Measurements from ENCODE around the gene RSAD1. TPM values are rescaled to one million over a fixed set of nuclear protein-coding genes. Genes with fewer than 3 reads are reported as not detected.
"Not testable (repeated sequence)": the region's sequence is repeated elsewhere in the genome, so short reads cannot be mapped to it uniquely, and the experiment has no call there.

RSAD1 gene
- total RNA-seq, 2 donors from 2014 or later = 29.2 to 34.0 TPM

- H3K36me3 Mint-ChIP-seq (ENCODE audit: insufficient read depth in 2 of 2) = no peaks in the 10 kb centered on the region
- H3K27me3 Mint-ChIP-seq (ENCODE audit: low read depth) = peaks cover 23% of the 10 kb centered on the region
- H3K9me3 Mint-ChIP-seq = no peaks in the 10 kb centered on the region
- ATAC-seq (replicated peaks in 1 of 2) = no peak
- no peak overlapping the region for H3K27ac Mint-ChIP-seq
- peaks cover 7% of the 10 kb centered on the region for H3K4me1 Mint-ChIP-seq (ENCODE audit: low read depth)
- no peak overlapping the region for H3K4me3 Mint-ChIP-seq
- no peak for DNase-seq
Observed at GRCh38 chr17:50472286-50472685, 6.4 kb upstream of the RSAD1 start.

GRCh38 chr17:50472761-50473161, 5.9 kb upstream of the RSAD1 start:
- not testable (repeated sequence) for ATAC-seq (replicated peaks in 1 of 2); H3K36me3 Mint-ChIP-seq (ENCODE audit: insufficient read depth in 2 of 2); H3K4me1 Mint-ChIP-seq (ENCODE audit: low read depth); H3K9me3 Mint-ChIP-seq; DNase-seq; H3K4me3 Mint-ChIP-seq; H3K27ac Mint-ChIP-seq
- peaks cover 18% of the 10 kb centered on the region for H3K27me3 Mint-ChIP-seq (ENCODE audit: low read depth)

GRCh38 chr17:50473901-50474300, 4.8 kb upstream of the RSAD1 start:
- no peak for ATAC-seq (replicated peaks in 1 of 2)
- Mint-ChIP-seq H3K27me3 (ENCODE audit: low read depth) (peaks cover 10% of the 10 kb centered on the region), H3K9me3 (no peaks in the 10 kb centered on the region), H3K36me3 (ENCODE audit: insufficient read depth in 2 of 2) (no peaks in the 10 kb centered on the region), H3K4me3 (no peak overlapping the region), H3K4me1 (ENCODE audit: low read depth) (peaks cover 10% of the 10 kb centered on the region), H3K27ac (no peak overlapping the region)
- no peak for DNase-seq

- ATAC-seq (replicated peaks in 1 of 2) (no peak), DNase-seq (no peak)
- Mint-ChIP-seq H3K9me3 (no peaks in the 10 kb centered on the region), H3K4me3 (no peak overlapping the region), H3K27me3 (ENCODE audit: low read depth) (peaks cover 10% of the 10 kb centered on the region), H3K27ac (no peak overlapping the region), H3K4me1 (ENCODE audit: low read depth) (peaks cover 13% of the 10 kb centered on the region), H3K36me3 (ENCODE audit: insufficient read depth in 2 of 2) (no peaks in the 10 kb centered on the region)
Observed at GRCh38 chr17:50474523-50474922, 4.1 kb upstream of the RSAD1 start.

GRCh38 chr17:50475362-50475761, 3.3 kb upstream of the RSAD1 start:
- DNase-seq (no peak), ATAC-seq (replicated peaks in 1 of 2) (no peak)
- H3K27ac Mint-ChIP-seq = no peak overlapping the region
- no peak overlapping the region for H3K4me3 Mint-ChIP-seq
- peaks cover 7% of the 10 kb centered on the region for H3K27me3 Mint-ChIP-seq (ENCODE audit: low read depth)
- H3K36me3 Mint-ChIP-seq (ENCODE audit: insufficient read depth in 2 of 2) = no peaks in the 10 kb centered on the region
- H3K9me3 Mint-ChIP-seq = no peaks in the 10 kb centered on the region
- H3K4me1 Mint-ChIP-seq (ENCODE audit: low read depth) = peaks cover 21% of the 10 kb centered on the region

GRCh38 chr17:50475775-50476544, 2.7 kb upstream of the RSAD1 start:
- ATAC-seq (replicated peaks in 1 of 2); H3K27ac Mint-ChIP-seq; H3K9me3 Mint-ChIP-seq; DNase-seq; H3K27me3 Mint-ChIP-seq (ENCODE audit: low read depth); H3K4me3 Mint-ChIP-seq; H3K36me3 Mint-ChIP-seq (ENCODE audit: insufficient read depth in 2 of 2): not testable (repeated sequence)
- peaks cover 23% of the 10 kb centered on the region for H3K4me1 Mint-ChIP-seq (ENCODE audit: low read depth)

- no peak for DNase-seq
- H3K4me3 Mint-ChIP-seq = no peak overlapping the region
- no peaks in the 10 kb centered on the region for H3K36me3 Mint-ChIP-seq (ENCODE audit: insufficient read depth in 2 of 2)
Observed at GRCh38 chr17:50476545-50477315, 1.9 kb upstream of the RSAD1 start.

GRCh38 chr17:50477976-50478375, 684 bp upstream of the RSAD1 start:
- Mint-ChIP-seq H3K27ac (peak overlapping the region; percentile 76), H3K36me3 (ENCODE audit: insufficient read depth in 2 of 2) (peaks cover 3 to 4% of the 10 kb centered on the region in 2 donors), H3K9me3 (no peaks in the 10 kb centered on the region), H3K27me3 (ENCODE audit: low read depth) (no peaks in the 10 kb centered on the region), H3K4me3 (peak overlapping the region; percentile 68 to 95), H3K4me1 (ENCODE audit: low read depth) (peaks cover 30% of the 10 kb centered on the region)
- ATAC-seq (replicated peaks in 1 of 2) (no peak), DNase-seq (no peak)

More at GRCh38 chr17:50476545-50477315, 1.9 kb upstream of the RSAD1 start:
- no peak overlapping the region for H3K27ac Mint-ChIP-seq
- no peaks in the 10 kb centered on the region for H3K9me3 Mint-ChIP-seq
- no peaks in the 10 kb centered on the region for H3K27me3 Mint-ChIP-seq (ENCODE audit: low read depth)
- ATAC-seq (replicated peaks in 1 of 2) = no peak
- peaks cover 23% of the 10 kb centered on the region for H3K4me1 Mint-ChIP-seq (ENCODE audit: low read depth)

- peak; percentile 41 to 45 for ATAC-seq (replicated peaks in 1 of 2)
- DNase-seq = peak; percentile 69 to 80
- Mint-ChIP-seq H3K27ac (no peak overlapping the region), H3K9me3 (no peaks in the 10 kb centered on the region), H3K27me3 (ENCODE audit: low read depth) (no peaks in the 10 kb centered on the region), H3K4me1 (ENCODE audit: low read depth) (peaks cover 30% of the 10 kb centered on the region), H3K36me3 (ENCODE audit: insufficient read depth in 2 of 2) (peaks cover 3 to 7% of the 10 kb centered on the region in 2 donors), H3K4me3 (peak overlapping the region; percentile 68 to 95)
Observed at GRCh38 chr17:50479522-50480141, 972 bp downstream of the RSAD1 start.

GRCh38 chr17:50480142-50480764, 1.6 kb downstream of the RSAD1 start:
- Mint-ChIP-seq H3K27ac (no peak overlapping the region), H3K4me1 (ENCODE audit: low read depth) (peaks cover 30% of the 10 kb centered on the region), H3K9me3 (no peaks in the 10 kb centered on the region), H3K4me3 (peak overlapping the region; percentile 68 to 95), H3K36me3 (ENCODE audit: insufficient read depth in 2 of 2) (peaks cover 5 to 9% of the 10 kb centered on the region in 2 donors), H3K27me3 (ENCODE audit: low read depth) (no peaks in the 10 kb centered on the region)
- no peak for ATAC-seq (replicated peaks in 1 of 2)
- no peak for DNase-seq

- Mint-ChIP-seq H3K36me3 (ENCODE audit: insufficient read depth in 2 of 2) (peaks cover 5 to 9% of the 10 kb centered on the region in 2 donors), H3K4me3 (no peak overlapping the region), H3K27ac (no peak overlapping the region), H3K9me3 (no peaks in the 10 kb centered on the region), H3K4me1 (ENCODE audit: low read depth) (peaks cover 30% of the 10 kb centered on the region), H3K27me3 (ENCODE audit: low read depth) (no peaks in the 10 kb centered on the region)
- DNase-seq (no peak), ATAC-seq (replicated peaks in 1 of 2) (no peak)
Observed at GRCh38 chr17:50480854-50481490, 2.3 kb downstream of the RSAD1 start.

- H3K36me3 Mint-ChIP-seq (ENCODE audit: insufficient read depth in 2 of 2) = peaks cover 5 to 9% of the 10 kb centered on the region in 2 donors
- no peak overlapping the region for H3K4me3 Mint-ChIP-seq
- ATAC-seq (replicated peaks in 1 of 2) = no peak
- no peaks in the 10 kb centered on the region for H3K27me3 Mint-ChIP-seq (ENCODE audit: low read depth)
- no peak for DNase-seq
- H3K9me3 Mint-ChIP-seq = no peaks in the 10 kb centered on the region
- peaks cover 30% of the 10 kb centered on the region for H3K4me1 Mint-ChIP-seq (ENCODE audit: low read depth)
- no peak overlapping the region for H3K27ac Mint-ChIP-seq
Observed at GRCh38 chr17:50481648-50482047, 3.0 kb downstream of the RSAD1 start.
